SK-N-MC (cell line): Measurements from ENCODE around the gene MEGF8.

Experiments
- EZH2 ChIP-seq: fragments of 200-600 bp; sonication (generic); IDR thresholded peaks from one replicate; pipeline ENCODE4 v1.6.1; 2017; ENCODE audit warnings: antibody characterized with exemption
- POLR2AphosphoS5 ChIP-seq: IDR thresholded peaks from 2 replicates; pipeline ENCODE4 v1.6.1; 2012; ENCODE audit warnings: mild to moderate bottlenecking, low read depth, low read length, borderline replicate concordance

- TF ChIP-seq EZH2 (no peak), POLR2AphosphoS5 (no peak)
These were observed 4.8 kb downstream of the MEGF8 start for GRCh38 chr19:42330241-42330711.
